HepG2 (cell line): ENCODE results near the gene SDR42E2. TPM values are rescaled to one million over a fixed set of nuclear protein-coding genes. Genes with fewer than 3 reads are reported as not detected.

Experiments used
- HDAC6 ChIP-seq: fragments of 200-600 bp; sonication (generic); IDR thresholded peaks from 2 replicates; pipeline ENCODE4 v1.7.0; 2017; ENCODE audit warnings: mild to moderate bottlenecking, antibody characterized with exemption, low read length, low read depth
- KDM6A ChIP-seq: IDR thresholded peaks from 2 replicates; pipeline ENCODE4 v1.6.1; 2016; ENCODE audit warnings: low read depth
- MEF2D ChIP-seq: sonication (generic); formaldehyde crosslinking; IDR thresholded peaks from 2 replicates; pipeline ENCODE4 v1.5.1; 2020; ENCODE audit warnings: mild to moderate bottlenecking, missing genetic modification reagents
- MTA3 ChIP-seq: sonication (generic); formaldehyde crosslinking; IDR thresholded peaks from 2 replicates; pipeline ENCODE4 v1.4.0; 2020; ENCODE audit warnings: missing genetic modification reagents
- MYNN ChIP-seq: sonication (generic); formaldehyde crosslinking; IDR thresholded peaks from 2 replicates; pipeline ENCODE4 v1.4.0; 2020; ENCODE audit warnings: mild to moderate bottlenecking, low read depth, missing genetic modification reagents
- NPAS2 ChIP-seq: sonication (generic); formaldehyde crosslinking; IDR thresholded peaks from 2 replicates; pipeline ENCODE4 v1.8.0; 2022; ENCODE audit warnings: mild to moderate bottlenecking, missing genetic modification reagents, borderline replicate concordance
- NR1H2 ChIP-seq: sonication (generic); formaldehyde crosslinking; IDR thresholded peaks from 2 replicates; pipeline ENCODE4 v1.8.1; 2022; ENCODE audit warnings: low read depth, missing genetic modification reagents, borderline replicate concordance
- PHF8 ChIP-seq: sonication (generic); formaldehyde crosslinking; IDR thresholded peaks from 2 replicates; pipeline ENCODE4 v1.5.0; 2020; ENCODE audit warnings: missing genetic modification reagents
- RELA ChIP-seq: sonication (generic); formaldehyde crosslinking; IDR thresholded peaks from 2 replicates; pipeline ENCODE4 v1.4.0; 2020; ENCODE audit warnings: missing genetic modification reagents
- RFX3 ChIP-seq: IDR thresholded peaks from 2 replicates; pipeline ENCODE4 v1.6.1; 2016; ENCODE audit warnings: missing biosample characterization, missing genetic modification reagents
- SNAI1 ChIP-seq: sonication (generic); formaldehyde crosslinking; IDR thresholded peaks from 2 replicates; pipeline ENCODE4 v1.5.0; 2020; ENCODE audit warnings: mild to moderate bottlenecking, missing genetic modification reagents, borderline replicate concordance
- TCF7 ChIP-seq: sonication (generic); IDR thresholded peaks from 2 replicates; pipeline ENCODE4 v1.6.1; 2016; ENCODE audit warnings: antibody characterized with exemption, low read depth
- YY1 ChIP-seq: IDR thresholded peaks from 2 replicates; pipeline ENCODE4 v1.6.1; 2011; ENCODE audit warnings: low read length, low read depth, moderate library complexity, mild to moderate bottlenecking; ENCODE audit not compliant: insufficient read depth, insufficient replicate concordance
- ZBTB7A ChIP-seq: sonication (generic); formaldehyde crosslinking; IDR thresholded peaks from 2 replicates; pipeline ENCODE4 v1.8.0; 2022; ENCODE audit warnings: mild to moderate bottlenecking, missing genetic modification reagents
- ZNF20 ChIP-seq: sonication (generic); formaldehyde crosslinking; IDR thresholded peaks from 2 replicates; pipeline ENCODE4 v1.4.0; 2020; ENCODE audit warnings: mild to moderate bottlenecking, moderate library complexity, missing genetic modification reagents
- ZNF224 ChIP-seq: sonication (generic); formaldehyde crosslinking; IDR thresholded peaks from 2 replicates; pipeline ENCODE4 v1.5.0; 2020; ENCODE audit warnings: mild to moderate bottlenecking, missing genetic modification reagents
- ZNF256 ChIP-seq: sonication (generic); formaldehyde crosslinking; conservative IDR thresholded peaks from 2 replicates; pipeline ENCODE4 v1.4.0; 2020; ENCODE audit warnings: missing genetic modification reagents
- ZNF749 ChIP-seq: sonication (generic); formaldehyde crosslinking; IDR thresholded peaks from 2 replicates; pipeline ENCODE4 v1.8.0; 2022; ENCODE audit warnings: mild to moderate bottlenecking, missing genetic modification reagents, moderate library complexity, borderline replicate concordance
- ZNF773 ChIP-seq: sonication (generic); formaldehyde crosslinking; IDR thresholded peaks from 2 replicates; pipeline ENCODE4 v1.4.0; 2020; ENCODE audit warnings: missing genetic modification reagents, borderline replicate concordance
- polyA plus RNA-seq, 8 experiments: library from polyadenylated mRNA; depleted of rRNA in 3 of 8; stranded (reverse) in 7 of 8; unstranded in 1 of 8; fragments of >200 nt; fragmentation: Illumina TruSeq in 4 of 8; extraction: Trizol in 4 of 8; gene quantifications; 2 replicates each; pipeline versions ENCODE4 v1.2.1 to v1.2.3, GENCODE V29; 2011 to 2016; ENCODE audit warnings: low read depth in 4 of 8, missing spikeins in 1 of 8, mixed read lengths in 1 of 8; ENCODE audit not compliant: insufficient read depth in 1 of 8
- total RNA-seq, 5 experiments: library from RNA; depleted of rRNA; stranded (reverse); fragments of >200 nt; fragmentation: Illumina TruSeq; extraction: Trizol; gene quantifications; 2 replicates each; pipeline ENCODE4 v1.2.3, GENCODE V29; 2016; ENCODE audit warnings: low read depth in 1 of 5
- TF ChIP-seq, protein P1 (sequence below): sonication (generic); formaldehyde crosslinking; IDR thresholded peaks from 2 replicates; pipeline ENCODE4 v1.5.1; 2020; ENCODE audit warnings: mild to moderate bottlenecking, missing genetic modification reagents, borderline replicate concordance
- TF ChIP-seq, protein P2 (sequence below): sonication (generic); formaldehyde crosslinking; IDR thresholded peaks from 2 replicates; pipeline ENCODE4 v1.5.1; 2020; ENCODE audit warnings: mild to moderate bottlenecking, missing genetic modification reagents, moderate library complexity
- TF ChIP-seq, protein P3 (sequence below): conservative IDR thresholded peaks from 2 replicates; pipeline ENCODE4 v1.6.1; 2018; ENCODE audit warnings: missing genetic modification reagents

SDR42E2 gene
- total and polyA plus RNA-seq, 2 of the 13 experiments (the other 11 are each of a cell fraction or from before 2014, with no cell fraction given) = 0.05 to 0.11 TPM

DNA sequence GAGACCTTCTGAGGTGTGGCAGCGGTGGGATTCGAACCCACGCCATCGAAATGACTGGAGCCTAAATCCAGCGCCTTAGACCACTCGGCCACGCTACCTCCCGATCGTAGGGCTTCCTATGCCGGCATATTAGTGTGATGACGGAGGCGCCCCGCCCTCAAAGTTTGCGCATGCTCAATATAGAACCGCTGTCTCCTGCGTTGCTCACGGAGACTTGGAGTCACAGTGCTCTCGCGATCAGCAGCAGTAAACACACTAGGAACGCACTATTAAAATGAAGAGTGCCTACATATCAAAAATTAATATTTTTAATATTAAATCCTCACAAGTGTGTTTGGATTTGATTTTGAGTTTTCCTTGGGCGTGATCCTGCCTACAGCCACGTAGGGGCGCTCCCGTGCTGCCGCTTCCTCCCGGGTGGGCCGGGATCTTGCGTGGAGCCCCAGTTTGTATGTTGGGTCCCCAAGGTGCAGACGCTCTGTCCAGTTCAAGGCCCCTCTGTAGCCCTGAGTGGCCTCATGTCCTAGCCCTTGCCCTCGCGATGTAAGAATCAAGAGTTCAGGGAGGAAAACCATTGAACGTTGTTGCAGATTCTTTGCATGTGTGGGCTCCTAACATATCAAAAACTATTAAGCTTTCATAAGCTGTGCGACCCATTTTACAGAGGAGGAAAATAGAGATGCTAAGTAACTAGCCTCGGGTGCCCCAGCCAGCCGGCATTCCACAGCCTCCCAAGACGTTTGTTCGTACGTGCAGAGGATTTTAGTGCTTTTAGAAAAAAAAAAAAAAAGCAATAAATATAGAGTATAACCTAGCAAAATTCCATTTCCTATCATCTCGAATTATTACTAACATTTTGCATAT, 33.6 kb downstream of the SDR42E2 start (continued):
- TF ChIP-seq, protein P1, sequence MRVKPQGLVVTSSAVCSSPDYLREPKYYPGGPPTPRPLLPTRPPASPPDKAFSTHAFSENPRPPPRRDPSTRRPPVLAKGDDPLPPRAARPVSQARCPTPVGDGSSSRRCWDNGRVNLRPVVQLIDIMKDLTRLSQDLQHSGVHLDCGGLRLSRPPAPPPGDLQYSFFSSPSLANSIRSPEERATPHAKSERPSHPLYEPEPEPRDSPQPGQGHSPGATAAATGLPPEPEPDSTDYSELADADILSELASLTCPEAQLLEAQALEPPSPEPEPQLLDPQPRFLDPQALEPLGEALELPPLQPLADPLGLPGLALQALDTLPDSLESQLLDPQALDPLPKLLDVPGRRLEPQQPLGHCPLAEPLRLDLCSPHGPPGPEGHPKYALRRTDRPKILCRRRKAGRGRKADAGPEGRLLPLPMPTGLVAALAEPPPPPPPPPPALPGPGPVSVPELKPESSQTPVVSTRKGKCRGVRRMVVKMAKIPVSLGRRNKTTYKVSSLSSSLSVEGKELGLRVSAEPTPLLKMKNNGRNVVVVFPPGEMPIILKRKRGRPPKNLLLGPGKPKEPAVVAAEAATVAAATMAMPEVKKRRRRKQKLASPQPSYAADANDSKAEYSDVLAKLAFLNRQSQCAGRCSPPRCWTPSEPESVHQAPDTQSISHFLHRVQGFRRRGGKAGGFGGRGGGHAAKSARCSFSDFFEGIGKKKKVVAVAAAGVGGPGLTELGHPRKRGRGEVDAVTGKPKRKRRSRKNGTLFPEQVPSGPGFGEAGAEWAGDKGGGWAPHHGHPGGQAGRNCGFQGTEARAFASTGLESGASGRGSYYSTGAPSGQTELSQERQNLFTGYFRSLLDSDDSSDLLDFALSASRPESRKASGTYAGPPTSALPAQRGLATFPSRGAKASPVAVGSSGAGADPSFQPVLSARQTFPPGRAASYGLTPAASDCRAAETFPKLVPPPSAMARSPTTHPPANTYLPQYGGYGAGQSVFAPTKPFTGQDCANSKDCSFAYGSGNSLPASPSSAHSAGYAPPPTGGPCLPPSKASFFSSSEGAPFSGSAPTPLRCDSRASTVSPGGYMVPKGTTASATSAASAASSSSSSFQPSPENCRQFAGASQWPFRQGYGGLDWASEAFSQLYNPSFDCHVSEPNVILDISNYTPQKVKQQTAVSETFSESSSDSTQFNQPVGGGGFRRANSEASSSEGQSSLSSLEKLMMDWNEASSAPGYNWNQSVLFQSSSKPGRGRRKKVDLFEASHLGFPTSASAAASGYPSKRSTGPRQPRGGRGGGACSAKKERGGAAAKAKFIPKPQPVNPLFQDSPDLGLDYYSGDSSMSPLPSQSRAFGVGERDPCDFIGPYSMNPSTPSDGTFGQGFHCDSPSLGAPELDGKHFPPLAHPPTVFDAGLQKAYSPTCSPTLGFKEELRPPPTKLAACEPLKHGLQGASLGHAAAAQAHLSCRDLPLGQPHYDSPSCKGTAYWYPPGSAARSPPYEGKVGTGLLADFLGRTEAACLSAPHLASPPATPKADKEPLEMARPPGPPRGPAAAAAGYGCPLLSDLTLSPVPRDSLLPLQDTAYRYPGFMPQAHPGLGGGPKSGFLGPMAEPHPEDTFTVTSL (CRISPR knock-in tag) = no peak
- TF ChIP-seq ZNF256 (CRISPR knock-in tag) (no peak), ZNF749 (peak; percentile 81; the same call in 1 of the 2 replicates), NPAS2 (no peak), HDAC6 (no peak), MYNN (CRISPR knock-in tag) (no peak), RFX3 (no peak), ZBTB7A (peak; percentile 46; the same call in 1 of the 2 replicates), MEF2D (CRISPR knock-in tag) (peak; percentile 81), ZNF224 (CRISPR knock-in tag) (peak; percentile 59; the same call in 1 of the 2 replicates), ZNF773 (CRISPR knock-in tag) (no peak; the same call in 1 of the 2 replicates), NR1H2 (CRISPR knock-in tag) (peak; percentile 70; the same call in 1 of the 2 replicates), KDM6A (CRISPR knock-in tag) (no peak), PHF8 (CRISPR knock-in tag) (peak; percentile 69), TCF7 (no peak), SNAI1 (CRISPR knock-in tag) (0 out of 2 replicates have a peak, but pooled peaks have one; percentile 10), ZNF20 (CRISPR knock-in tag) (no peak), YY1 (peak; percentile 78), RELA (CRISPR knock-in tag) (peak; percentile 65; the same call in 1 of the 2 replicates), MTA3 (CRISPR knock-in tag) (no peak)
- TF ChIP-seq, protein P2, sequence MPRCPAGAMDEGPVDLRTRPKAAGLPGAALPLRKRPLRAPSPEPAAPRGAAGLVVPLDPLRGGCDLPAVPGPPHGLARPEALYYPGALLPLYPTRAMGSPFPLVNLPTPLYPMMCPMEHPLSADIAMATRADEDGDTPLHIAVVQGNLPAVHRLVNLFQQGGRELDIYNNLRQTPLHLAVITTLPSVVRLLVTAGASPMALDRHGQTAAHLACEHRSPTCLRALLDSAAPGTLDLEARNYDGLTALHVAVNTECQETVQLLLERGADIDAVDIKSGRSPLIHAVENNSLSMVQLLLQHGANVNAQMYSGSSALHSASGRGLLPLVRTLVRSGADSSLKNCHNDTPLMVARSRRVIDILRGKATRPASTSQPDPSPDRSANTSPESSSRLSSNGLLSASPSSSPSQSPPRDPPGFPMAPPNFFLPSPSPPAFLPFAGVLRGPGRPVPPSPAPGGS (CRISPR knock-in tag) = peak; percentile 18; the same call in 1 of the 2 replicates
- TF ChIP-seq, protein P3, sequence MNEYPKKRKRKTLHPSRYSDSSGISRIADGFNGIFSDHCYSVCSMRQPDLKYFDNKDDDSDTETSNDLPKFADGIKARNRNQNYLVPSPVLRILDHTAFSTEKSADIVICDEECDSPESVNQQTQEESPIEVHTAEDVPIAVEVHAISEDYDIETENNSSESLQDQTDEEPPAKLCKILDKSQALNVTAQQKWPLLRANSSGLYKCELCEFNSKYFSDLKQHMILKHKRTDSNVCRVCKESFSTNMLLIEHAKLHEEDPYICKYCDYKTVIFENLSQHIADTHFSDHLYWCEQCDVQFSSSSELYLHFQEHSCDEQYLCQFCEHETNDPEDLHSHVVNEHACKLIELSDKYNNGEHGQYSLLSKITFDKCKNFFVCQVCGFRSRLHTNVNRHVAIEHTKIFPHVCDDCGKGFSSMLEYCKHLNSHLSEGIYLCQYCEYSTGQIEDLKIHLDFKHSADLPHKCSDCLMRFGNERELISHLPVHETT (CRISPR knock-in tag) = no peak; the same call in 1 of the 2 replicates
